ENCODE measurements around the gene UNC119.

UNC119 gene

GRCh38 chr17:28498652-28499363 lies 53.6 kb downstream of the UNC119 start:
- DNase-seq (ENCODE audit: low read depth), result no peak

- DNase-seq (ENCODE audit: low read depth), result no peak
Observed at GRCh38 chr17:28497931-28498330, 54.5 kb downstream of the UNC119 start.
